ENCODE results near the gene GALNT2.

GALNT2 gene

DNA sequence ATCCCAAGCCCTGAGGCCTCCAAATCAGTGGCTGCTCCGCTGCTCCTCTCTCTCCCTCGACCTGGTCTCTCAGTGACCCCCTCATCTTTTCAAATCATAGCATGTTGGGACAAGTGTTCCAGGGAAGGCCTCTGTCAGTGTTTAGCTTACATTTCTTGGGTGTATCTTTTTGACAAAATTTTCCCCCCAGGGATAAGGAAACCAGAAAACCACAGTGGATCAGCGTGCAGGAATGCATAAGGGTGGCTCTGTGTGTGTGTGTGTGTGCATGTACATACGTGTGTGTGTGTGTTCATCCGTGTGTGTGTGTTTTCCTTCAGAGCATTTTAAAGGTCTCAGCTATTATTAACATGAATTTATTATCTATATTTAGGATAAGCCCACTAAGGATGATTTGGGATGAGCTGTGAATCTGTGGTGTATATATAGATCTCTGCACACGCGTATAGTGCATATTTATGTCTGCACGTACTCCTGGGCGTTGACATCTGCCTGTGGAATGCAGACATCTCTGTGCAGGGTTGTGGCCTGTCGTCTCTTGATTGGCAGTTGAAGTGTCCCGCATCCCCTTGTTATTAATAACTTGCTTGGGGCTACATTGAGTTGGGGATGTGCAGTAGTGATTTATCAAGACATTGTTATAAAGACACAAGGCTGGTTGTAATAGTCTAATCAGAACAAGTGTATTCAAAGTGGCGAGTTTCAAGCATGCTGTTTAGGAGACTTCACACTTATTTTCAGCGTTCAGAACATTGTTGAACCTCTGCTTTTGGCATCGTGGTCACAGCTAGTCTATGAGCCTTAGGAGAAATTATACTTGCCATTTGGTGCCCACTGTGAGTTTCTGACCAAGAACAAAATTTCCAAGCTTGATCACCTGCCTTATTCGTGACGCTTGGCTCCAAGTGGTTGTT is 55.6 kb downstream of the GALNT2 start:
- H3K4me1 ChIP-seq (ENCODE audit: control insufficient read depth, insufficient read depth, low read length, unreplicated experiment), result peaks cover 17% of the 10 kb centered on the region
- no peak overlapping the region for H3K4me3 ChIP-seq (ENCODE audit: low read depth, low read length)
- H3K27me3 ChIP-seq (ENCODE audit: insufficient read depth, low read length), result no peaks in the 10 kb centered on the region
- peaks cover 4% of the 10 kb centered on the region; the same call in 1 of the 2 replicates for H3K36me3 ChIP-seq (ENCODE audit: insufficient read depth, low read length)
- peaks cover 93% of the 10 kb centered on the region for H3K79me2 ChIP-seq (ENCODE audit: control insufficient read depth, insufficient read depth, low read length, unreplicated experiment)
- no peak overlapping the region for H3K27ac ChIP-seq (ENCODE audit: low read depth, low read length)
- H2AFZ ChIP-seq (ENCODE audit: low read length, unreplicated experiment), result no peak overlapping the region

GRCh38 chr1:230123280-230124185 is 56.5 kb downstream of the GALNT2 start:
- Histone ChIP-seq H3K27ac (ENCODE audit: low read depth, low read length) (no peak overlapping the region), H3K4me3 (ENCODE audit: low read depth, low read length) (no peak overlapping the region), H3K36me3 (ENCODE audit: insufficient read depth, low read length) (peaks cover 4% of the 10 kb centered on the region; the same call in 1 of the 2 replicates), H3K79me2 (ENCODE audit: control insufficient read depth, insufficient read depth, low read length, unreplicated experiment) (peaks cover 92% of the 10 kb centered on the region), H3K4me1 (ENCODE audit: control insufficient read depth, insufficient read depth, low read length, unreplicated experiment) (peaks cover 17% of the 10 kb centered on the region), H2AFZ (ENCODE audit: low read length, unreplicated experiment) (no peak overlapping the region), H3K27me3 (ENCODE audit: insufficient read depth, low read length) (no peaks in the 10 kb centered on the region)

DNA sequence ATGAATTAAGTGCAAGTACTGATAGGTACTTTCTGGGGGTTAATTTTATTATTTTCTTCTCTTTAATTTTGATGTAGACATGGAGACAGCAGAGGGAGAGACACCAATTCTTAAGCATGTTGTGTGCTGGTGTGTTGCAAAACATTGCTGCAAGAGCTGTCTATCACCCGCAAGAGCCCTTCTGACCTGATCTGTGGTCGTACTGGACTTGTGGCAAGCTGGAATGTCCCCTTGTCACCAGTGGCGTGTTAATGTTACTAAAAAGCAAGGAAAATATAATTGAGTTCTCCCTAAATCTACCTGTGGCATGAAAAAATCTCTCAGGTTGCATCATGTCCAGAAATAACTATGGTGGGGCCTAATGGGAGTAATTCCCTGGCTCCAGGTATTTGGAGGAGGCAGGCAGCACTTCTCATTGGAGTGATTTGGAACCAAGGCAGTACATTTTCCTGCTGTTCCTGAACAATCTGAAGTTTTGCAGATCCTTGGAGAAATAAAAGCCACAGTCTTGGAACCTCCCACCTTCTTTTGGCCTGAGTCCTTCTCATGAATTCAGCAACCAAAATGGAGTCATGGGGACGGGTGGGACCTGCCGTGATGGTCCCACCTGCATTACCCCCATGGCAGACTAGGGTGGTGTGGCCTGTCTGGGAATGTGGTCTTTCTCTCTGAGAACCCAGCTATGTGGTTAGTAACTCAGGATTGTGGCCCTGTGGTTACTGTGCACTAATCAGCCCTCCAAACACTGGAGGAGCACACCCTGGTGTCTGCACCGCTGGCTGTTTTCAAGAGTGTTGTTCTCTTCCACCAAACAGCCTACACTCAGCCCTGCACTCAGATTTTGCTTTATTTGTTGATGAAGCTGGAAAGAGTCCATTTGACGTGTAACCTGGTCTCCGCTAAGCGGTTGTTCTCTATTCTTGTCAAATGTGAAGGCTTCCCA is 57.4 kb downstream of the GALNT2 start:
- H3K27me3 ChIP-seq (ENCODE audit: insufficient read depth, low read length), result no peaks in the 10 kb centered on the region
- H3K79me2 ChIP-seq (ENCODE audit: control insufficient read depth, insufficient read depth, low read length, unreplicated experiment), result peaks cover 92% of the 10 kb centered on the region
- no peak overlapping the region for H3K27ac ChIP-seq (ENCODE audit: low read depth, low read length)
- no peak overlapping the region for H2AFZ ChIP-seq (ENCODE audit: low read length, unreplicated experiment)
- peaks cover 4% of the 10 kb centered on the region; the same call in 1 of the 2 replicates for H3K36me3 ChIP-seq (ENCODE audit: insufficient read depth, low read length)
- H3K4me3 ChIP-seq (ENCODE audit: low read depth, low read length), result no peak overlapping the region
- peaks cover 17% of the 10 kb centered on the region for H3K4me1 ChIP-seq (ENCODE audit: control insufficient read depth, insufficient read depth, low read length, unreplicated experiment)

GRCh38 chr1:230125141-230125540 is 58.1 kb downstream of the GALNT2 start:
- H3K79me2 ChIP-seq (ENCODE audit: control insufficient read depth, insufficient read depth, low read length, unreplicated experiment), result peaks cover 91% of the 10 kb centered on the region
- H2AFZ ChIP-seq (ENCODE audit: low read length, unreplicated experiment), result no peak overlapping the region
- H3K27ac ChIP-seq (ENCODE audit: low read depth, low read length), result no peak overlapping the region
- peaks cover 17% of the 10 kb centered on the region for H3K4me1 ChIP-seq (ENCODE audit: control insufficient read depth, insufficient read depth, low read length, unreplicated experiment)
- H3K4me3 ChIP-seq (ENCODE audit: low read depth, low read length), result no peak overlapping the region
- no peaks in the 10 kb centered on the region for H3K27me3 ChIP-seq (ENCODE audit: insufficient read depth, low read length)
- peaks cover 4% of the 10 kb centered on the region; the same call in 1 of the 2 replicates for H3K36me3 ChIP-seq (ENCODE audit: insufficient read depth, low read length)

DNA sequence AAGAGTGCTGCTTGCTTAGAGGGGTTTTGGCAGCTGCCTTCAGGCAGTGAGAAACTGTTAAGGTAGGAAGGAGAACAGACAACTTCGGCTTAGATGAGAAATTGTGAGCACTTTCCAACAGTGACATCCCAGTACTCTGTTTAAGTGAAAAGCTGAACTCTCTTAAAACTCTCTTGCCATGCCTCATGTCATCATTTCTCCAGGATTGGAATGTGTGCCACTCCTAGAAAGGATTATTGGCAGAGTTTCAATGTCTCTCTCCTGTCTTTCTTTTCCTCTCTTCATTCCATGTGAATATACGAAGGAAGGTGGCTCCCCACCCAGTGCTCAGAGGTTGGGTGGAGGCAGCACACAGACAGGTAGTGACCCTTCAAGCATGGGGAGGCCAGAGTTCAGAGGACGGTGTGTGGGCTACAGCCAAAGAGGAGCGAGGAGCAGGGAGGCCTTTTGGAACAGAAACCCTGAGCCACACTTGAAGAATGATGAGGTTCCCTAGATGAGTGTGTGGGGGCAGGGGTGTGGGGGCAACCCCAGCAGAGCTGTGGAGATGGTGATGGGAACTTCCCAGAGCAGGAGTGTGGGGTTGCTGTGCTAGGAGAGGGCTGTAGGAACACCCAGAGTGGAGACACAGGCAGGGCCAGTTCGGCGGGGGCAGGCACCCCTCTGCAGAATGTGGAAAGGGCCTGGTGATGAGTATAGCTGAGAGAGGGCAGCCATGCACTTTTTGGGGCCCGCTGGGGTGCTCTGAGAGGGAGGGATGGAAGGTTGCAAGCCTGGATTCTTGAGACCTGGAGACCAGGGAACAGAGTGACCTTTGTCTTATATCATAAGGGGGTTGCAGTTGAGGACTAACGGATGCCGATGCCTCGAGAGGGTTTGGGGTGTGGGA is 58.8 kb downstream of the GALNT2 start:
- Histone ChIP-seq H3K27me3 (ENCODE audit: insufficient read depth, low read length) (no peaks in the 10 kb centered on the region), H3K4me3 (ENCODE audit: low read depth, low read length) (no peak overlapping the region), H3K4me1 (ENCODE audit: control insufficient read depth, insufficient read depth, low read length, unreplicated experiment) (peaks cover 17% of the 10 kb centered on the region), H3K79me2 (ENCODE audit: control insufficient read depth, insufficient read depth, low read length, unreplicated experiment) (peaks cover 89% of the 10 kb centered on the region), H3K27ac (ENCODE audit: low read depth, low read length) (no peak overlapping the region), H3K36me3 (ENCODE audit: insufficient read depth, low read length) (no peaks in the 10 kb centered on the region), H2AFZ (ENCODE audit: low read length, unreplicated experiment) (no peak overlapping the region)

DNA sequence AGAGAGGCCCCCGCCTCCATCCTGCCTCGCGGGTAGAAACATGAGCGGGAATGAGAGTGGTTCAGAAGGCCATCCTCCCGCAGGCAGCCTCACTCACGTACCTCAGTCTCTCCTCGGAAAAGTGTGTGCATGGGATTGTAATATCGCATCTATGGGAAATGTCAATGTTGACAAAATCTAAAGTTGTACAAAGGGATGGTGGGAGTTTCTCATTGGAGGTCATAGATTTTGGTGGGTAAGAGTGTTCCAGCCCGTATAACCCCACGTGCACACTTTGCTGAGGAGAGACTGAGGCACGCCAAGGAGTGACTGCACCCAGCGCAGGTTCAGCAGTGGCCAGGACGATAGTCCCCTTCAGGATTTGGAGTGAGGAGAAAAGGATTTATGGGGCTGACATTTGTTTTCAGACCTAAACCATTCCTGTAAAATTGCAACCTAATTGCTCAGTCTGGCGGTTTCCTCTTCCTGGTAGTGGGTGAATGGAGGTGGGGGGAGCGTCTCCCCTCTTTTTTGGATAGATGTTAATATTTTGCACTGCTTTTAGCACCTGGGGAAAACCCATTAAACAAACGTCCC is 59.6 kb downstream of the GALNT2 start:
- Histone ChIP-seq H3K27ac (ENCODE audit: low read depth, low read length) (no peak overlapping the region), H3K27me3 (ENCODE audit: insufficient read depth, low read length) (no peaks in the 10 kb centered on the region), H3K4me3 (ENCODE audit: low read depth, low read length) (no peak overlapping the region), H3K4me1 (ENCODE audit: control insufficient read depth, insufficient read depth, low read length, unreplicated experiment) (peaks cover 17% of the 10 kb centered on the region), H2AFZ (ENCODE audit: low read length, unreplicated experiment) (no peak overlapping the region), H3K79me2 (ENCODE audit: control insufficient read depth, insufficient read depth, low read length, unreplicated experiment) (peaks cover 88% of the 10 kb centered on the region), H3K36me3 (ENCODE audit: insufficient read depth, low read length) (no peaks in the 10 kb centered on the region)

DNA sequence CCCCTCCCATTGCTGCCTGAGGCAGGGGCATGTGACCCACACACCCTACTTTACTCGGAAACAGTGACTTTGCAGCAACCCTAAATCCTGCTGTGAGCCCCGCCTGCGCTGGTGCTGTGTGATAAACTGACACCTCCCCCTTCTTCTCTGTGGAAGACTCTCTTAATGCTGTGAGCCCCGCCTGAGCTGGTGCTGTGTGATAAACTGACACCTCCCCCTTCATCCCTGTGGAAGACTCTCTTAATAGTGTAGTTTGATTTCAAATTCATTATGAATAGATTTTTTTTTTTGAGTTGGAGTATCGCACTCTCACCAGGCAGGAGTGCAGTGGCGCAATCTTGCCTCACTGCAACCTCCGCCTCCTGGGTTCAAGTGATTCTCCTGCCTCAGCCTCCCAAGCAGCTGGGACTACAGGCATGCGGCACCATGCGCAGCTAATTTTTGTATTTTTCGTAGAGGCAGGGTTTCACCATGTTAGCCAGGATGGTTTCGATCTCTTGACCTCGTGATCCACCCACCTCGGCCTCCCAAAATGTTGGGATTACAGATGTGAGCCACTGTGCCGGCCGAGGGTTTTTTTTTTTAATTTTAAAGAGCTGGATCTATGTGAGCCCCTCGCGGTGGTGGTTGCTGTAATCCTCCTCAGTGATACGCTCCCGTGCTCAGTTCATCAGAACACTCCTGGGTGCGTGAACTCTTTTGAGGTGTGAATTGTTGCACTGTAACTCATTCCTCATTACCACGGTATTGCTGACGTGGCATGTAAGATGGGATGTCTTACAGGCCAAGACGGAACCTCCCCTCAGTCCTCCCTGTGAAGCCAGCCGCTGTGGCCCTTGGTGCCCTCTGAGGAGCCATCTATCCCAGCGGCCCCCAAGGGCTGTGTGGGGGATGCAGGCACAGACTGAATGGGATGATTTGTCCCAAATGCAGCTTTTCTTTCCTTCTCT is 60.3 kb downstream of the GALNT2 start:
- Histone ChIP-seq H3K36me3 (ENCODE audit: insufficient read depth, low read length) (no peaks in the 10 kb centered on the region), H3K4me1 (ENCODE audit: control insufficient read depth, insufficient read depth, low read length, unreplicated experiment) (peaks cover 17% of the 10 kb centered on the region), H3K27ac (ENCODE audit: low read depth, low read length) (no peak overlapping the region), H3K79me2 (ENCODE audit: control insufficient read depth, insufficient read depth, low read length, unreplicated experiment) (peaks cover 89% of the 10 kb centered on the region), H3K27me3 (ENCODE audit: insufficient read depth, low read length) (no peaks in the 10 kb centered on the region), H3K4me3 (ENCODE audit: low read depth, low read length) (no peak overlapping the region), H2AFZ (ENCODE audit: low read length, unreplicated experiment) (no peak overlapping the region)

DNA sequence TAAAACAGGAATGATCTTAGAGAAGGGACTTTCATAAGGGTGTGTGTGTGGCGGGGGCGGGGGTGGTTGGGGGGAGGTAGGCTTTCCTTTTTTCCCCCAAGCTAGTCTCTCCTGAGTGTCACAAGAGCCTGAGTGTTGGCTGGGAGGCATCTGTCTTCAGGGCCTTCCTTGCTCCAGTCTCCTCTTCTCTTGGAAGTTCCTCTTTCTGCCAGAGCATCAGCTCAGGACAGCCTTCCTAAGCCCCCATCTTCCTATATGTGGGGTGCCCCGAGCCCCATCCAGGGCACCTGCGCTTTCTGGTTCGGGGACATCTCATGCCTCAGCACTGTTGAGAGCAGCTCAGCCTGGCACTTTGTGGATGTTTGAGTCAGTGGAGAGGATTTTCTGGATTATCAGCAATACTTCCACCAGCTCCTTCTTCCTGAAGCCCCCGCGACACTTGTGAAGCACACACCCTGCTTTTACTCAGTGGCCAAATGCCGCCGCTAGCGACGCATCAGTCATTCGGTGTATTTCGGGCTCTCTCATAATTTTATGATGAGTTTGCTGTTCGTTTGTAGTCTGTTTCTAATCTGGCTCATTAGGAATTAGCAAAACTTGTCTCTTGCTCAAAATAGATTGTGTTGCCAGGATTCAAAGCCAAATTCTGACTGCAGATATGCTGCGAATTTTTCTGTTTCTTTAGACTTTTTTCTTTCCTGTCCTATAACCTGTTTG is 61.7 kb downstream of the GALNT2 start:
- H3K36me3 ChIP-seq (ENCODE audit: insufficient read depth, low read length), result no peaks in the 10 kb centered on the region
- no peak overlapping the region for H3K27ac ChIP-seq (ENCODE audit: low read depth, low read length)
- peaks cover 87% of the 10 kb centered on the region for H3K79me2 ChIP-seq (ENCODE audit: control insufficient read depth, insufficient read depth, low read length, unreplicated experiment)
- H3K4me1 ChIP-seq (ENCODE audit: control insufficient read depth, insufficient read depth, low read length, unreplicated experiment), result peaks cover 20% of the 10 kb centered on the region
- no peak overlapping the region for H3K4me3 ChIP-seq (ENCODE audit: low read depth, low read length)
- no peaks in the 10 kb centered on the region for H3K27me3 ChIP-seq (ENCODE audit: insufficient read depth, low read length)
- H2AFZ ChIP-seq (ENCODE audit: low read length, unreplicated experiment), result no peak overlapping the region
